HepG2 (cell line): Measurements from ENCODE around the gene STAB2. TPM values are rescaled to one million over a fixed set of nuclear protein-coding genes. Genes with fewer than 3 reads are reported as not detected.

ENCODE experiments used
- ATAC-seq: fragments of 200-7000 bp; cut with Tn5 transposase; 3 replicates; pipeline ENCODE4 v1.9.1; 2020; ENCODE audit warnings: mild to moderate bottlenecking, moderate library complexity
- BruUV-seq: library from RNA; stranded (reverse); fragments of 400-500 nt; replicated peaks from 2 replicates; lab custom pipeline; 2021; lab: Mats Ljungman, UMichigan
- CTCF ChIA-PET: fragments of 300-600 bp; formaldehyde crosslinking; extraction: SDS; loops from one replicate; lab custom pipeline; 2021; ENCODE audit warnings: low total read pairs, inconsistent platforms, low intra/inter-chr PET ratio; lab: Yijun Ruan, JAX
- POLR2A ChIA-PET: fragments of 350-600 bp; sonication (Branson Sonifier 250); formaldehyde crosslinking; loops from one replicate; lab custom pipeline; 2020; ENCODE audit warnings: antibody characterized with exemption, inconsistent platforms; lab: Yijun Ruan, JAX
- DNase-seq: peaks from one replicate; pipeline ENCODE4 v3.0.0-alpha.2; 2015; ENCODE audit warnings: low spot score
- FAIRE-seq: peaks from 3 replicates; lab custom pipeline; 2011; peaks lifted over from hg19 to GRCh38; lab: Jason Lieb, UNC
- H2AFZ ChIP-seq: one replicate; pipeline ENCODE4 v1.6.1; 2011; ENCODE audit warnings: low read length, inconsistent platforms
- H3K27ac ChIP-seq: fragments of 300-600 bp; 3 replicates; pipeline ENCODE4 v1.8.0; 2011; ENCODE audit warnings: mixed run types, mild to moderate bottlenecking, mixed read lengths, low read length, inconsistent platforms; ENCODE audit not compliant: insufficient read depth; ENCODE audit errors: extremely low read length
- H3K27me3 ChIP-seq, 2 experiments: fragments of 200-600 bp in 1 of 2; 2 replicates in 1 of 2; 3 replicates in 1 of 2; pipeline versions ENCODE4 v1.6.0 to v1.8.0; 2011; ENCODE audit warnings: low read length in 2 of 2, mild to moderate bottlenecking in 2 of 2, moderate library complexity in 2 of 2, inconsistent platforms in 1 of 2; ENCODE audit not compliant: insufficient read depth in 2 of 2, control insufficient read depth in 1 of 2
- H3K36me3 ChIP-seq, 2 experiments: fragments of 200-600 bp in 1 of 2; replicated peaks in 1 of 2; 2 replicates in 1 of 2; 3 replicates in 1 of 2; pipeline versions ENCODE4 v1.5.1 to v1.8.0; 2011; ENCODE audit warnings: low read length in 2 of 2, inconsistent platforms in 1 of 2; ENCODE audit not compliant: insufficient read depth in 2 of 2, control insufficient read depth in 1 of 2
- H3K4me1 ChIP-seq: 2 replicates; pipeline ENCODE4 v1.5.1; 2012; ENCODE audit warnings: low read length, inconsistent platforms; ENCODE audit not compliant: insufficient read depth
- H3K4me2 ChIP-seq: 2 replicates; pipeline ENCODE4 v1.6.0; 2011; ENCODE audit warnings: low read depth, low read length, inconsistent platforms
- H3K4me3 ChIP-seq, 3 experiments: fragments of 200-600 bp in 1 of 3; sonication (generic), shearing (Covaris generic) in 1 of 3; replicated peaks in 1 of 3; 2 replicates each; pipeline ENCODE4 v1.5.1; 2011 to 2016; ENCODE audit warnings: low read length in 3 of 3, inconsistent platforms in 2 of 3, low read depth in 2 of 3, mild to moderate bottlenecking in 2 of 3, control low read depth in 1 of 3, mixed read lengths in 1 of 3; ENCODE audit not compliant: insufficient read depth in 1 of 3
- H3K79me2 ChIP-seq: one replicate; pipeline ENCODE4 v1.6.1; 2011; ENCODE audit warnings: low read length, inconsistent platforms; ENCODE audit not compliant: insufficient read depth
- H3K9ac ChIP-seq: 2 replicates; pipeline ENCODE4 v1.6.0; 2011; ENCODE audit warnings: mild to moderate bottlenecking, low read depth, low read length, inconsistent platforms; ENCODE audit not compliant: insufficient read depth
- H3K9me3 ChIP-seq: 2 replicates; pipeline ENCODE4 v1.5.1; 2012; ENCODE audit warnings: mild to moderate bottlenecking, low read length
- H4K20me1 ChIP-seq: 2 replicates; pipeline ENCODE4 v1.6.0; 2011; ENCODE audit warnings: inconsistent platforms, mild to moderate bottlenecking, low read length, moderate library complexity; ENCODE audit not compliant: insufficient read depth
- ARID2 ChIP-seq: sonication (generic); formaldehyde crosslinking; IDR thresholded peaks from 2 replicates; pipeline ENCODE4 v1.8.1; 2022; ENCODE audit warnings: mild to moderate bottlenecking, missing genetic modification reagents, borderline replicate concordance
- CHCHD3 ChIP-seq: sonication (generic); formaldehyde crosslinking; IDR thresholded peaks from 2 replicates; pipeline ENCODE4 v1.8.0; 2022; ENCODE audit warnings: mild to moderate bottlenecking, missing genetic modification reagents, moderate library complexity
- CSRNP1 ChIP-seq: sonication (generic); formaldehyde crosslinking; IDR thresholded peaks from 2 replicates; pipeline ENCODE4 v1.8.1; 2023; ENCODE audit warnings: mild to moderate bottlenecking, missing genetic modification reagents
- IRF1 ChIP-seq: sonication (generic); formaldehyde crosslinking; IDR thresholded peaks from 2 replicates; pipeline ENCODE4 v1.4.0; 2020; ENCODE audit warnings: low read depth, mild to moderate bottlenecking, missing genetic modification reagents
- MAF1 ChIP-seq: sonication (generic); formaldehyde crosslinking; IDR thresholded peaks from 2 replicates; pipeline ENCODE4 v1.5.0; 2020; ENCODE audit warnings: missing genetic modification reagents, borderline replicate concordance
- MEF2D ChIP-seq: sonication (generic); formaldehyde crosslinking; IDR thresholded peaks from 2 replicates; pipeline ENCODE4 v1.5.1; 2020; ENCODE audit warnings: mild to moderate bottlenecking, missing genetic modification reagents
- SNRNP70 ChIP-seq: fragments of 200-400 bp; formaldehyde crosslinking; IDR thresholded peaks from 2 replicates; pipeline ENCODE4 v1.6.1; 2017; ENCODE audit warnings: mild to moderate bottlenecking, low read depth, low read length, moderate library complexity
- TAF15 ChIP-seq: fragments of 200-400 bp; formaldehyde crosslinking; IDR thresholded peaks from one replicate; pipeline ENCODE4 v1.6.1; 2018; ENCODE audit warnings: mild to moderate bottlenecking, low read depth, low read length; ENCODE audit not compliant: poor library complexity, severe bottlenecking
- ZNF350 ChIP-seq: sonication (generic); formaldehyde crosslinking; IDR thresholded peaks from 2 replicates; pipeline ENCODE4 v1.4.0; 2020; ENCODE audit warnings: mild to moderate bottlenecking, low read depth, missing genetic modification reagents, borderline replicate concordance
- ZNF407 ChIP-seq: sonication (generic); formaldehyde crosslinking; IDR thresholded peaks from one replicate; pipeline ENCODE4 v1.5.1; 2020; ENCODE audit warnings: mild to moderate bottlenecking, missing genetic modification reagents; ENCODE audit errors: not compliant biosample characterization
- WGBS: methylation state at CpG from one replicate; pipeline ENCODE4 v1.1.6; 2017; ENCODE audit warnings: low lambda C conversion rate; 5-methylcytosine and 5-hydroxymethylcytosine counted together
- in situ Hi-C: cut with HindIII; loops from 2 replicates; pipeline ENCODE4 v1.10.0; 2017; ENCODE audit warnings: low pct_unique_long_range_greater_than_20kb; ENCODE audit not compliant: extremely low pct_ligation_motif_present
- intact Hi-C: fragments of 100-400 bp; cut with micrococcal nuclease; formaldehyde crosslinking; loops from one replicate; pipeline ENCODE4 v1.10.0; 2022; ENCODE audit not compliant: unreplicated experiment
- polyA plus RNA-seq, 8 experiments: library from polyadenylated mRNA; depleted of rRNA in 3 of 8; stranded (reverse) in 7 of 8; unstranded in 1 of 8; fragments of >200 nt; fragmentation: Illumina TruSeq in 4 of 8; extraction: Trizol in 4 of 8; gene quantifications; 2 replicates each; pipeline versions ENCODE4 v1.2.1 to v1.2.3, GENCODE V29; 2011 to 2016; ENCODE audit warnings: low read depth in 4 of 8, missing spikeins in 1 of 8, mixed read lengths in 1 of 8; ENCODE audit not compliant: insufficient read depth in 1 of 8
- total RNA-seq, 5 experiments: library from RNA; depleted of rRNA; stranded (reverse); fragments of >200 nt; fragmentation: Illumina TruSeq; extraction: Trizol; gene quantifications; 2 replicates each; pipeline ENCODE4 v1.2.3, GENCODE V29; 2016; ENCODE audit warnings: low read depth in 1 of 5

STAB2 gene
- total and polyA plus RNA-seq, 2 of the 13 experiments (the other 11 are each of a cell fraction or from before 2014, with no cell fraction given), result not detected

- H3K79me2 ChIP-seq, result no peaks in the 10 kb centered on the region
- H3K27me3 ChIP-seq, result 0 out of 5 replicates have a peak, but pooled peaks cover 0 to 3% of the 10 kb centered on the region in 2 experiments
- no peaks in the 10 kb centered on the region for H3K4me1 ChIP-seq
- ATAC-seq (no peak), FAIRE-seq (no peak), DNase-seq (no peak)
- no peak overlapping the region for H3K4me2 ChIP-seq
- CTCF ChIA-PET, result no interaction called here
- no peak overlapping the region for H3K27ac ChIP-seq
- no peaks in the 10 kb centered on the region for H3K9me3 ChIP-seq
- intact Hi-C loops, result no loop called here
- H3K9ac ChIP-seq, result no peak overlapping the region
- BruUV-seq, result no TSS peak
- no peaks in the 10 kb centered on the region for H4K20me1 ChIP-seq
- H2AFZ ChIP-seq, result no peak overlapping the region
- H3K36me3 ChIP-seq, result no peaks in the 10 kb centered on the region
- 0% methylated on average over 2 of the region's 2 CpGs for WGBS
- no peak overlapping the region for H3K4me3 ChIP-seq
- no peak for TF ChIP-seq MAF1 (CRISPR knock-in tag)
- no peak for TF ChIP-seq CHCHD3 (CRISPR knock-in tag)
- TF ChIP-seq ARID2 (CRISPR knock-in tag), result no peak
- no peak for TF ChIP-seq ZNF350 (CRISPR knock-in tag)
- no peak for TF ChIP-seq MEF2D
- no peak for TF ChIP-seq TAF15
- no peak for TF ChIP-seq SNRNP70
- no peak for TF ChIP-seq ZNF407 (CRISPR knock-in tag)
- TF ChIP-seq CSRNP1 (CRISPR knock-in tag), result no peak
- TF ChIP-seq IRF1 (CRISPR knock-in tag), result no peak
- TF ChIP-seq, all 625 proteins: peak for 0
- POLR2A ChIA-PET, result no interaction called here
- in situ Hi-C loops, result no loop called here
Measured at GRCh38 chr12:103687253-103687652, 100.2 kb downstream of the STAB2 start.
